ENCODE data around the gene MBL2.

The MBL2 gene

GRCh38 chr10:52772623-52773022 lies at the start of gene MBL2:
MBL2 (minus strand) TSS chr10:52772784; CDS start chr10:52771635, 1,149 bp downstream.
- no peaks in the 10 kb centered on the region for H3K9me3 ChIP-seq (ENCODE audit: control insufficient read depth in 2 of 2, low read length in 2 of 2)
- no peaks in the 10 kb centered on the region for H3K27me3 ChIP-seq (ENCODE audit: control insufficient read depth in 2 of 2, insufficient read depth in 2 of 2, low read length in 2 of 2)
- no peak within 1 kb of the TSS for H3K27ac ChIP-seq (ENCODE audit: low read depth in 2 of 2, low read length in 2 of 2)
- H3K4me1 ChIP-seq (ENCODE audit: control insufficient read depth in 2 of 2, insufficient read depth in 2 of 2, low read length in 2 of 2) = no peaks in the 10 kb centered on the region
- no peak within 1 kb of the TSS for H3K4me3 ChIP-seq (ENCODE audit: low read length in 2 of 2)
- H3K36me3 ChIP-seq (ENCODE audit: control insufficient read depth in 2 of 2, insufficient read depth in 2 of 2, low read length in 2 of 2) = no peaks in the 10 kb centered on the region
- no peak within 1 kb of the TSS for H3K9ac ChIP-seq (ENCODE audit: low read depth in 1 of 2, low read length in 2 of 2)

GRCh38 chr10:52820309-52820708 lies 47.7 kb upstream of the MBL2 start:
- no peaks in the 10 kb centered on the region for H3K4me1 ChIP-seq (ENCODE audit: control insufficient read depth in 2 of 2, insufficient read depth in 2 of 2, low read length in 2 of 2)
- H3K36me3 ChIP-seq (ENCODE audit: control insufficient read depth in 2 of 2, insufficient read depth in 2 of 2, low read length in 2 of 2) = no peaks in the 10 kb centered on the region
- no peak overlapping the region for H3K4me3 ChIP-seq (ENCODE audit: low read length in 2 of 2)
- H3K9me3 ChIP-seq (ENCODE audit: control insufficient read depth in 2 of 2, low read length in 2 of 2) = no peaks in the 10 kb centered on the region
- no peak overlapping the region for H3K9ac ChIP-seq (ENCODE audit: low read depth in 1 of 2, low read length in 2 of 2)
- H3K27me3 ChIP-seq (ENCODE audit: control insufficient read depth in 2 of 2, insufficient read depth in 2 of 2, low read length in 2 of 2) = no peaks in the 10 kb centered on the region
- no peak overlapping the region for H3K27ac ChIP-seq (ENCODE audit: low read depth in 2 of 2, low read length in 2 of 2)

DNA sequence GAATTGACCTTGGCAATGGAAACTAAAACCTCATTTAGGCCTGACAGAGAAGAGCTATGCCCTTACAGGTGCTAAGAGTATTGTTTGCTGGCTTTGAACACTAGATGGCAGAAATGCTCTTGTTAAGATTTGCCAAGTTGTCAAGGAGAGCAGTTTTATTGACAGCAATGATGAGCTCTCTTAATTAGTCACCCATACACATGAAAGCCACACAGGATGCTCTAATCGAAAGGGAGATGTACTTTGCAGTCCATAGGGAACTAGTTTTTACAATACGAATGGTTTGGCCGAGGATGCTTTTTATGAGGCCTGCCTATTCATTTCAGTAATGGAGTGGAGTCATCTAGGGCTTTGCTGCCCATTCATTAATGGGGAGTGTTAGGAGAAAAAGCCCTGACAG lies 45.4 kb upstream of the MBL2 start:
- Histone ChIP-seq H3K27me3 (ENCODE audit: control insufficient read depth in 2 of 2, insufficient read depth in 2 of 2, low read length in 2 of 2) (no peaks in the 10 kb centered on the region), H3K36me3 (ENCODE audit: control insufficient read depth in 2 of 2, insufficient read depth in 2 of 2, low read length in 2 of 2) (no peaks in the 10 kb centered on the region), H3K9me3 (ENCODE audit: control insufficient read depth in 2 of 2, low read length in 2 of 2) (no peaks in the 10 kb centered on the region), H3K4me1 (ENCODE audit: control insufficient read depth in 2 of 2, insufficient read depth in 2 of 2, low read length in 2 of 2) (no peaks in the 10 kb centered on the region), H3K9ac (ENCODE audit: low read depth in 1 of 2, low read length in 2 of 2) (no peak overlapping the region), H3K4me3 (ENCODE audit: low read length in 2 of 2) (no peak overlapping the region), H3K27ac (ENCODE audit: low read depth in 2 of 2, low read length in 2 of 2) (no peak overlapping the region)

- Histone ChIP-seq H3K27ac (ENCODE audit: low read depth in 2 of 2, low read length in 2 of 2) (no peak overlapping the region), H3K9ac (ENCODE audit: low read depth in 1 of 2, low read length in 2 of 2) (no peak overlapping the region), H3K4me1 (ENCODE audit: control insufficient read depth in 2 of 2, insufficient read depth in 2 of 2, low read length in 2 of 2) (no peaks in the 10 kb centered on the region)
Observed at GRCh38 chr10:52814506-52814905, 41.9 kb upstream of the MBL2 start.

DNA sequence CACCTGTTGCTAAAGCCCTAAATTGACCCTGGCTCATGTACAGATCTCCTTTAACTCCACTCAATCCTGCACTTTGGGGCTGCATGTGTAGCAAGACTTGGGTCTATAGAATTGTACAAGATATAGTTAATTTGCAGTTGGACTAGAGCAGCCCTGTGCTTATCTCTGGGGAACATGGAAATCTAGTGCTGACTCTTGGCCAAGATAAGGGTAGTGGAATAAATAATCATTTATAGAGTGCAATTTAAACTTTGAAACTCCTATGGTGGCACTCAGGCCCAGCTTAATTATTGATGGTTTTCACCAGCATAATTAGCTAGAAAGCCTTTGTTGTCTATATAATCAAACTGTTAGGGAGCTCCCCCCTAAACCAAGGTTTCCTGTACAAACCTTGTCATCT lies 39.2 kb upstream of the MBL2 start:
- Histone ChIP-seq H3K4me3 (ENCODE audit: low read length in 2 of 2) (no peak overlapping the region), H3K27me3 (ENCODE audit: control insufficient read depth in 2 of 2, insufficient read depth in 2 of 2, low read length in 2 of 2) (no peaks in the 10 kb centered on the region), H3K27ac (ENCODE audit: low read depth in 2 of 2, low read length in 2 of 2) (no peak overlapping the region), H3K9me3 (ENCODE audit: control insufficient read depth in 2 of 2, low read length in 2 of 2) (no peaks in the 10 kb centered on the region), H3K9ac (ENCODE audit: low read depth in 1 of 2, low read length in 2 of 2) (no peak overlapping the region), H3K4me1 (ENCODE audit: control insufficient read depth in 2 of 2, insufficient read depth in 2 of 2, low read length in 2 of 2) (no peaks in the 10 kb centered on the region), H3K36me3 (ENCODE audit: control insufficient read depth in 2 of 2, insufficient read depth in 2 of 2, low read length in 2 of 2) (no peaks in the 10 kb centered on the region)

More at GRCh38 chr10:52814506-52814905, 41.9 kb upstream of the MBL2 start:
- Histone ChIP-seq H3K4me3 (ENCODE audit: low read length in 2 of 2) (no peak overlapping the region), H3K27me3 (ENCODE audit: control insufficient read depth in 2 of 2, insufficient read depth in 2 of 2, low read length in 2 of 2) (no peaks in the 10 kb centered on the region), H3K36me3 (ENCODE audit: control insufficient read depth in 2 of 2, insufficient read depth in 2 of 2, low read length in 2 of 2) (no peaks in the 10 kb centered on the region), H3K9me3 (ENCODE audit: control insufficient read depth in 2 of 2, low read length in 2 of 2) (no peaks in the 10 kb centered on the region)

DNA sequence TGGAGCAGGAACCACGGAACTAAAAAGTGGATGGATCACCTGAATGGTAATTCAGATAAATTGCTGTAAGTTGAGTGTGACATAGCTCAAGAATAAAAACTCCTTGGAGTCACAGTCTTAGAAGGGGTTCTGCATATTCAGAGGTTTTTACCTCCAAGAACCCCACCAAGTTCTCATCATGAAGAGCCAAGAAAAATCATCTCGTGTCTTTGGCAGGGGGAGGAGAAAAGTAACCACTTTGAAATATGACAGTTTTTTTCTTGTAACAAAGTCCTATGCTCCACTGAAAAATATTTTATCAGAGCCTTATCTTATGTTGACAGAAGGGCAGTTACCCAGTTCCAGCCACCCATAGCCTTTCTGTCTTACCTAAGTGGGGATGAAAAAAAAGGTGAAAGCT lies 38.2 kb upstream of the MBL2 start:
- no peak overlapping the region for H3K4me3 ChIP-seq (ENCODE audit: low read length in 2 of 2)
- H3K4me1 ChIP-seq (ENCODE audit: control insufficient read depth in 2 of 2, insufficient read depth in 2 of 2, low read length in 2 of 2) = no peaks in the 10 kb centered on the region
- H3K36me3 ChIP-seq (ENCODE audit: control insufficient read depth in 2 of 2, insufficient read depth in 2 of 2, low read length in 2 of 2) = no peaks in the 10 kb centered on the region
- H3K27me3 ChIP-seq (ENCODE audit: control insufficient read depth in 2 of 2, insufficient read depth in 2 of 2, low read length in 2 of 2) = no peaks in the 10 kb centered on the region
- no peaks in the 10 kb centered on the region for H3K9me3 ChIP-seq (ENCODE audit: control insufficient read depth in 2 of 2, low read length in 2 of 2)
- H3K9ac ChIP-seq (ENCODE audit: low read depth in 1 of 2, low read length in 2 of 2) = no peak overlapping the region
- no peak overlapping the region for H3K27ac ChIP-seq (ENCODE audit: low read depth in 2 of 2, low read length in 2 of 2)

DNA sequence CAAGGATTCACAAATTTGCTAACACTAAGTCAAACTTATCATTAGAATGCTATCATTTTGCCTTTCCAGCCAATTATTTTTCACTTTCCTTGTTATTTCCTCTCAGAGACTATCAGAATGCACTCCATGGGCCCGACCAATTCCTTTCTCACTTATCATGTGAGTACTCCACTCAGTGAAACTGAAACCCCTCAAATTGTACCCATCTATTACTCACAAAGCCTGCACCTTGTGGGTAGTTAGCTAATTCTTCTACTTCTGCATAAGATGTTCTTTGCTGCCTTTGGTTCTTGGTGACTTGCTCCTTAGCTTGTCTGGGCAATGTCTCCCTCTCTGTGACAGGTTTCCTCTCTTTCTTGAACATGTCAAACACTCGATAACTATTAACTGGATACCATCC lies 35.2 kb upstream of the MBL2 start:
- Histone ChIP-seq H3K9ac (ENCODE audit: low read depth in 1 of 2, low read length in 2 of 2) (no peak overlapping the region), H3K27me3 (ENCODE audit: control insufficient read depth in 2 of 2, insufficient read depth in 2 of 2, low read length in 2 of 2) (no peaks in the 10 kb centered on the region), H3K4me3 (ENCODE audit: low read length in 2 of 2) (no peak overlapping the region), H3K27ac (ENCODE audit: low read depth in 2 of 2, low read length in 2 of 2) (no peak overlapping the region), H3K4me1 (ENCODE audit: control insufficient read depth in 2 of 2, insufficient read depth in 2 of 2, low read length in 2 of 2) (no peaks in the 10 kb centered on the region), H3K36me3 (ENCODE audit: control insufficient read depth in 2 of 2, insufficient read depth in 2 of 2, low read length in 2 of 2) (no peaks in the 10 kb centered on the region), H3K9me3 (ENCODE audit: control insufficient read depth in 2 of 2, low read length in 2 of 2) (no peaks in the 10 kb centered on the region)

DNA sequence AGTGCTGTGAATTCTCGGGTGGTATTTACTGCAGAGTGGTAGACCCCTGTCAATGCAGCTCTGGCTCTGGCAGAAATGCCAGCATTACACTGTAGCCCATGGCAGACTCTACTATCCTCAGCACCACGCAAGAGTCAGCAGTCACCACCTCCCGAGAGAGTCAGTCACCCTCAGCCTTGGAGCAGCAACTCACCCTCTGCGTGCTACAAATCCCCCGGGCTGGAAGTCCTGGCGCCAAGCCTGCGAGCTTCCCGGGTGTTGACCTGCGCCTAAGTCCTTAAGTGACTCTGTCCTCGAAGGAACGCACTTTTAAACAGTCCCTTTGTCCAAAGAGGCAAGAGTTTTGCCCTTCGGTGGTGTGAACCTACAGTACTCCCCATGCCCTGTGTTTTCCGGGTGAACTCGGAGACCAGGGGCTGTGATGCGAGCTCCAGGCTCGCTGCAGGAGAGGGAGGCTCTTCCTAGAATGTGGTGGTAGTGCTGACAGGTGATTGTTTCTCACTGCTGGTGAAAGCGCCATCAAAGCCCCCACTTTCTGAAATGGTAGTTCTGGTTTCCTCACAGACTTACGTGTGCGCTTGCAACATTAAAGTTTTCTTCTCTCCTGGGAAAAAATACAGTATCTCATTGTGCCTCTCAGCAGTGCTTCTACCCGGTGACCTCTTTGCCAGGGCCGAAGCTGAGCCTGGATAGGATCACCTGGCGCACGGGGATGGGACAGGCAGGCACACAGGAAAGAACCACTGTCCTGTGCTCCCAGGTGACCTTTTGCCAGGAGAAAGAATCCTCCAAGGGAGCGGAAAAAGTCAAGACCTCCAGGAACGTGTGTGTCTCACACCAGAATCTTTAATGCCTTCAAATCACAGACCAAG lies 33.1 kb upstream of the MBL2 start:
- Histone ChIP-seq H3K4me1 (ENCODE audit: control insufficient read depth in 2 of 2, insufficient read depth in 2 of 2, low read length in 2 of 2) (no peaks in the 10 kb centered on the region), H3K27me3 (ENCODE audit: control insufficient read depth in 2 of 2, insufficient read depth in 2 of 2, low read length in 2 of 2) (no peaks in the 10 kb centered on the region), H3K4me3 (ENCODE audit: low read length in 2 of 2) (no peak overlapping the region), H3K36me3 (ENCODE audit: control insufficient read depth in 2 of 2, insufficient read depth in 2 of 2, low read length in 2 of 2) (no peaks in the 10 kb centered on the region), H3K27ac (ENCODE audit: low read depth in 2 of 2, low read length in 2 of 2) (no peak overlapping the region), H3K9ac (ENCODE audit: low read depth in 1 of 2, low read length in 2 of 2) (no peak overlapping the region), H3K9me3 (ENCODE audit: control insufficient read depth in 2 of 2, low read length in 2 of 2) (no peaks in the 10 kb centered on the region)

GRCh38 chr10:52801947-52802346 lies 29.4 kb upstream of the MBL2 start:
- Histone ChIP-seq H3K36me3 (ENCODE audit: control insufficient read depth in 2 of 2, insufficient read depth in 2 of 2, low read length in 2 of 2) (no peaks in the 10 kb centered on the region), H3K27me3 (ENCODE audit: control insufficient read depth in 2 of 2, insufficient read depth in 2 of 2, low read length in 2 of 2) (no peaks in the 10 kb centered on the region), H3K27ac (ENCODE audit: low read depth in 2 of 2, low read length in 2 of 2) (no peak overlapping the region), H3K4me1 (ENCODE audit: control insufficient read depth in 2 of 2, insufficient read depth in 2 of 2, low read length in 2 of 2) (no peaks in the 10 kb centered on the region), H3K9me3 (ENCODE audit: control insufficient read depth in 2 of 2, low read length in 2 of 2) (no peaks in the 10 kb centered on the region), H3K4me3 (ENCODE audit: low read length in 2 of 2) (no peak overlapping the region), H3K9ac (ENCODE audit: low read depth in 1 of 2, low read length in 2 of 2) (no peak overlapping the region)

- no peak overlapping the region for H3K4me3 ChIP-seq (ENCODE audit: low read length in 2 of 2)
- H3K9me3 ChIP-seq (ENCODE audit: control insufficient read depth in 2 of 2, low read length in 2 of 2) = no peaks in the 10 kb centered on the region
- H3K27ac ChIP-seq (ENCODE audit: low read depth in 2 of 2, low read length in 2 of 2) = no peak overlapping the region
- no peaks in the 10 kb centered on the region for H3K4me1 ChIP-seq (ENCODE audit: control insufficient read depth in 2 of 2, insufficient read depth in 2 of 2, low read length in 2 of 2)
- H3K9ac ChIP-seq (ENCODE audit: low read depth in 1 of 2, low read length in 2 of 2) = no peak overlapping the region
- H3K27me3 ChIP-seq (ENCODE audit: control insufficient read depth in 2 of 2, insufficient read depth in 2 of 2, low read length in 2 of 2) = no peaks in the 10 kb centered on the region
- H3K36me3 ChIP-seq (ENCODE audit: control insufficient read depth in 2 of 2, insufficient read depth in 2 of 2, low read length in 2 of 2) = no peaks in the 10 kb centered on the region
Observed at GRCh38 chr10:52786098-52786497, 13.5 kb upstream of the MBL2 start.

All from mucosa of rectum (tissue), 2 donors.